Stimulated activated effector memory CD8-positive, alpha-beta T cell treated with anti-CD3 and anti-CD28 coated beads, Interleukin-12 subunit alpha, Interleukin-12 subunit beta, amount 100 ng/mL, for 72 hours (primary cell): ENCODE measurements around the gene UBE2I.

ENCODE experiments used
- ATAC-seq: fragments of 150-1000 bp; cut with Tn5 transposase; 2 replicates; pipeline ENCODE4 v1.10.0; 2021
- DNase-seq, 2 donors: peaks; one replicate each; pipeline ENCODE4 v3.0.0; 2021 to 2022; ENCODE audit warnings: low spot score in 2 of 2
- H3K27ac Mint-ChIP-seq: one replicate; pipeline ENCODE4 v1.8.0; 2022; ENCODE audit warnings: mild to moderate bottlenecking, mixed read lengths
- H3K36me3 Mint-ChIP-seq: one replicate; pipeline ENCODE4 v1.8.0; 2022; ENCODE audit warnings: mild to moderate bottlenecking, mixed read lengths
- H3K4me1 Mint-ChIP-seq: one replicate; pipeline ENCODE4 v1.8.0; 2022; ENCODE audit warnings: mixed read lengths
- H3K4me3 Mint-ChIP-seq: one replicate; pipeline ENCODE4 v1.8.0; 2022; ENCODE audit warnings: mild to moderate bottlenecking, mixed read lengths
- H3K9me3 Mint-ChIP-seq: one replicate; pipeline ENCODE4 v1.8.0; 2022; ENCODE audit warnings: mixed read lengths

Gene UBE2I

DNA sequence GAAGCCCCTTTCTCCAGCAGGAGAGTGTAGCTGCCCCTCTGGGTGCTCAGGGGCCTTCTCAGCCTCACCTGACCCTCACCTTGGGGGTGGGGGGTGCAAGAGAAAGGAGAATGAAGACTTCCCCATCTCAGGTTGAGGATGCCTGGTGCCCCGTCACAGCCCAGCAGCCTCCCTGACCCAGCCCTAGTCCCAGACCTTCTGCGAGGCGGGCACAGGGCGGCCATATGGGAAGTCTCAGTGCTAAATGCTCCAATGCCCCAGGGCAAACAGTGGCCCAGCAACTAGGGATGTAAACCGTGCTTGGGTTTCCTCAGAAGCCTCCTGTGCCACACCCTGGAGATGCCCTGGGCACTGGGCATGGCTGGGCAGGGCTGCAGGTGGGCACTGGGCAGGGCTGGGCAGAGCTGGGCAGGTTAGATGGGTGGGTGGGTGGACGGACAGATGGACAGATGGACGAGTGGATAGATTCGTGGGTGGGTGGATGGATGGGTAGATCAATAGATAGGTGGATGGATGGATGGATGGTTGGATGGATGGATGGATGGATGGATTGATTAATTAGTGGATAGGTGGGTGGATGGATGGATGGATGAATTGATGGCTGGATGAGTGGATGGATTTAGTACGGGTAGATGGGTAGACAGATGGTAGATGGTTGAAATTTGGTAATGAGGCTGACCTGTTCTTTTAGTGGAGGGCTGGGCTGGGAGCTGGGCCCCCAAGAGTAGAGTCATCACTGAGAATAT lies 36.8 kb upstream of the UBE2I start:
- ATAC-seq (no peak), DNase-seq (no peak)
- no peaks in the 10 kb centered on the region for H3K36me3 Mint-ChIP-seq
- H3K9me3 Mint-ChIP-seq = no peaks in the 10 kb centered on the region
- no peak overlapping the region for H3K27ac Mint-ChIP-seq
- H3K4me3 Mint-ChIP-seq = no peak overlapping the region
- peaks cover 9% of the 10 kb centered on the region for H3K4me1 Mint-ChIP-seq

DNA sequence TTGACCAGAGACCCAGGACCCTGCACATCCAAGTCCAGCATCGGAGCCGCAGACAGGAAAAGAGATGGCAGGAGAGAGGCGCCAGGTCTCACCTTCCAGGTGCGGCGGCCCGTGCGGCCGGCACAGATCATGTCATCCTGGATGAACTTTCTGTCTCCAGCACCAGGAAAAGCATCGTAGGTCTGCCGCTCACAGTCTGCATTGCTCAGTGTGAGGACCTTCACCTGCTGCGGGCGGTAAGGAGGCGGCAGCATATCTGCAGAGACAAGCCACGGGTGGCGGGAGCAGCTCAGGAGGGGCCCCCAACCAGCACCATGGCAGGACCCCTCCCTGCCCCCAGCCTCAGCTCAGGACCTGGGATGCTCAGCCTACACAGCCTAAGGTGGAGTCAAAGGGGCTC lies 35.6 kb upstream of the UBE2I start:
- H3K36me3 Mint-ChIP-seq = no peaks in the 10 kb centered on the region
- peaks cover 9% of the 10 kb centered on the region for H3K4me1 Mint-ChIP-seq
- H3K9me3 Mint-ChIP-seq = no peaks in the 10 kb centered on the region
- no peak for DNase-seq
- no peak overlapping the region for H3K27ac Mint-ChIP-seq
- ATAC-seq = no peak
- H3K4me3 Mint-ChIP-seq = no peak overlapping the region

DNA sequence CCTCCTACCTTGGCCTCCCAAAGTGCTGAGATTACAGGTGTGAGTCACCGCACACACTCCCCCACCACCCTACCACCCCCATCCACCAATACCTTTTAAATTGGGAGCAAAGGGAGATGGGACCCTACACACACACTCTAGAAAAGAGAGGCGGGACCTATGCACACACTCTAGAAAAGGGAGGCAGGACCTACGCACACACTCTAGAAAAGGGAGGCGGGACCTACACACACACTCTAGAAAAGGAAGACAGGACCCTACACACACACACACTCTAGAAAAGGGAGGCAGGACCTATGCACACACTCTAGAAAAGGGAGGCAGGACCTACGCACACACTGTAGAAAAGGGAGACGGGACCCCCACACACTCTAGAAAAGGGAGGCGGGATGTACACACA lies 34.7 kb upstream of the UBE2I start:
- ATAC-seq = no peak
- Mint-ChIP-seq H3K9me3 (no peaks in the 10 kb centered on the region), H3K36me3 (no peaks in the 10 kb centered on the region), H3K4me3 (no peak overlapping the region), H3K27ac (no peak overlapping the region), H3K4me1 (peaks cover 9% of the 10 kb centered on the region)
- no peak for DNase-seq

DNA sequence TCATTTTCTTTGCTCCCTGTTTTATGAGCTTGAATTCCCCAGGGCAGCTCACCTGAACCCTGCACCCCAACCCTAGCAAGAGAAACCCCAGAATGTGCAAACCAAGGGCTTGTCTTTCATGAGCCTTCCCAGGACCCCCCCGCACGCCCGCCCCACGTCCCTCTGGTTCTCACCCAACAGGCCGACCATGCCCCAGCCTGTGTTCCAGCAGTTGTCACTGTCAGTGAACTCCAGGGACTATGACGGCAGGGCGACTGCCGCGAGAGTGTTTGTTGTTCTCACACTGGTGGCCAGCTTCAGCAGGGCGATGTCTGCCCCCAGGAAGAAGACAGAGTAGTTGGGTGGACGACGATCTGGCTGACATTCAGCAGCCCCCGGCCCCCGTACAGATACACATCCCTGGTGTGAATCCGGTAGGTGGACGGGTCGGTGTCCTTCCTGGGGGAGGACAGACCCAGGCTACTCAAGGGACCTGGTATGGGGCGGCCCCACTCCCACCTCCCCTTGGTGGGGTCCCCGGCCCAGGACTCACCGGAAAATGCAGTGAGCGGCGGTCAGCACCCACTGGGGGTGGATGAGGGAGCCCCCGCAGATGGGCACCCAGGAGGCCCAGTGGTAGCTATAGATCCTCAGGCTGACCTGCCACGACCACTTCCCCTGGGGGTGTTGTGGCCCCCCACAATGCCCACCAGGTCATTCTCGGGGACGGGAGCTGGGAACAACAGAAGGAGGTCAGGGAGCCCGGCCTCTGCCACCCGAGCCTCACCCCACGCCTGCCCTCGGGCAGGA lies 33.5 kb upstream of the UBE2I start:
- no peaks in the 10 kb centered on the region for H3K36me3 Mint-ChIP-seq
- no peak overlapping the region for H3K4me3 Mint-ChIP-seq
- DNase-seq (no peak), ATAC-seq (no peak)
- no peak overlapping the region for H3K27ac Mint-ChIP-seq
- peaks cover 7% of the 10 kb centered on the region for H3K4me1 Mint-ChIP-seq
- H3K9me3 Mint-ChIP-seq = no peaks in the 10 kb centered on the region

DNA sequence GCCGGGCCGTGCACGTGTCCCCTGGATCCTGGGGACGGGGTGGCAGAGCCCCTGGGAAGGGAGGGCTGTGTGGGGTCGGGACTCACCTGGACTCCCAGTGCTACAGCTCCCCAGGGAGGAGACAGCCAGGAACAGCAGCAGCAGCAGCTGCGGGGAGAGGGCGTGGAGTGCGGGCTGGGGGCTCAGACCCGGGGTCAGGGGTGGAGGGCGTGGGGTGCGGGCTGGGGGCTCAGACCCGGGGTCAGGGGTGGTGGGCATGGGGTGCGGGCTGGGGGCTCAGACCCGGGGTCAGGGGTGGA lies 32.9 kb upstream of the UBE2I start:
- Mint-ChIP-seq H3K4me1 (peaks cover 1% of the 10 kb centered on the region), H3K36me3 (no peaks in the 10 kb centered on the region), H3K27ac (no peak overlapping the region), H3K9me3 (no peaks in the 10 kb centered on the region), H3K4me3 (no peak overlapping the region)
- ATAC-seq = no peak
- no peak for DNase-seq

DNA sequence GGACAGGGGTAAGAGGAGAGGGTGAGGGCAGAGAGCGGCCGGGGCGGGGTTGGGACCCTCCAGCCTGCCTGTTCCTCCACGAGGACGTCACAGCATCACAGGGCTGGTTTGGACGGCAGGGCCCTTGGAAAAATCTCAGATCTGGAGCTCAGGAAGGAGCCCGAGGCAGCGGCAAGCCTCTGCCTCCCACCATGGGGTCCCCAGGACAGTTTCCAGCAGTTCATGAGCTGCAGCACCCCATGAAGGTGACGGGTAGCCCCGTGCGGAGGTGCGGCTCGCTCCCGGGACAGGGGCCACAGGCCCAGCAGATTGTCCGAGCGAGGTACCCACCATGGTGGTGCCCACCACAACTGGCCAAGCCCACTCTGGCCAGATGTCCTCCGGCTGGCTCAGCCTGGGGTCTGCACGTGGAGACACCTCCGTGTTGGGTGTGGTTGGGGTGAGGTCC lies 32.3 kb upstream of the UBE2I start:
- no peak overlapping the region for H3K27ac Mint-ChIP-seq
- ATAC-seq (no peak), DNase-seq (no peak)
- H3K4me3 Mint-ChIP-seq = no peak overlapping the region
- no peaks in the 10 kb centered on the region for H3K36me3 Mint-ChIP-seq
- no peaks in the 10 kb centered on the region for H3K4me1 Mint-ChIP-seq
- no peaks in the 10 kb centered on the region for H3K9me3 Mint-ChIP-seq

DNA sequence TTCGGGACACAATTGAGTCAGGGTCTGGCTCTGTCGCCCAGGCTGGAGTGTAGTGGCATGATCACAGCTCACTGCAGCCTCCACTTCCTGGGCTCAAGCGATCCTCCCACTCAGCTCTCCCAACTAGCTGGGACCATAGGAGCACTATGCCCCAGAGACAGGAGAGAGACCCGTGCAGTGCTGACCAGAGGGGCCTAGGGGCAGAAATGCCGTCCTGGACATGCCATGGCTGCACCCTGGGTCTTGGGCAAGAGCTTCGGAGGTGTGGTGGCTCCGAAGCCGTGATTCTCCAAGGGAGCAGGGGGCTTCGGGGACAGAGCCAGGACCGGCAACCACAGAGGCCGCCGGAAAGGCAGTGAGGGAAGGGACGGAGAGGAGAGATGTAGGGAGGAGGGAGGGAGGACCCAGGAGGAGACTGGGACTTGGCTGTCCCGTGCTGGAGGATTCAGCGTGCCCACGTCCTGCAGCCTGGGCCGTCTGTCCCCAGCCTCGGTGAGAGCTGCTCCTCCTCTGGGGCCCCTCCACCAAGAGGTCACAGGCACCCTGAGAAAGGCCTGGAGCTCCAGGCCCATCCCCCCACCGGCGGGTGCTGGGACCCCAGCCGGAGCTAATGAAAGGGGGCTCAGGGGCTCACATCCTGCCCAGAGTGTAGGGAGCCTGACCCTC lies 31.7 kb upstream of the UBE2I start:
- no peaks in the 10 kb centered on the region for H3K36me3 Mint-ChIP-seq
- H3K4me3 Mint-ChIP-seq = no peak overlapping the region
- ATAC-seq (no peak), DNase-seq (no peak)
- no peaks in the 10 kb centered on the region for H3K9me3 Mint-ChIP-seq
- H3K4me1 Mint-ChIP-seq = no peaks in the 10 kb centered on the region
- H3K27ac Mint-ChIP-seq = no peak overlapping the region

DNA sequence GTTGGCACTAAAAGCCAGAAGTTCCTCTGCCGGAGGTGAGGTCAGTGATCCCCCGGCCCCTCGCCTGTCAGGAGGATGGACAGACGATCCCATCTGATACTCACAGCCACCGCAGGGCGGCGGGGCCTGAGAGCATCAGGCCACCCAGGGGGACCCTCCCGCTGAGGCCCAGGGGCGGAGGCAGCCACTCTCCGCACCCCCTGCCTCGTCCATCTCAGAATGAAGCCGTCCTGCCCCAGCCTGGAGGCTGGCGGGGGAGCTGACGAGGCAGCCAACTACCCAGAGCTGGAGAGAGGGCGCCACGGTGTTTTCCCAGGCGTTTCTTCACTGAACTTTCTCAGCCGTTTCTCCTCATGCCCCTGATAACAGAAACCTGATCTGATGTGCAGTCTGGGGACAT lies 31.0 kb upstream of the UBE2I start:
- DNase-seq (no peak), ATAC-seq (no peak)
- no peak overlapping the region for H3K27ac Mint-ChIP-seq
- H3K9me3 Mint-ChIP-seq = no peaks in the 10 kb centered on the region
- H3K36me3 Mint-ChIP-seq = no peaks in the 10 kb centered on the region
- no peak overlapping the region for H3K4me3 Mint-ChIP-seq
- H3K4me1 Mint-ChIP-seq = peaks cover 3% of the 10 kb centered on the region

DNA sequence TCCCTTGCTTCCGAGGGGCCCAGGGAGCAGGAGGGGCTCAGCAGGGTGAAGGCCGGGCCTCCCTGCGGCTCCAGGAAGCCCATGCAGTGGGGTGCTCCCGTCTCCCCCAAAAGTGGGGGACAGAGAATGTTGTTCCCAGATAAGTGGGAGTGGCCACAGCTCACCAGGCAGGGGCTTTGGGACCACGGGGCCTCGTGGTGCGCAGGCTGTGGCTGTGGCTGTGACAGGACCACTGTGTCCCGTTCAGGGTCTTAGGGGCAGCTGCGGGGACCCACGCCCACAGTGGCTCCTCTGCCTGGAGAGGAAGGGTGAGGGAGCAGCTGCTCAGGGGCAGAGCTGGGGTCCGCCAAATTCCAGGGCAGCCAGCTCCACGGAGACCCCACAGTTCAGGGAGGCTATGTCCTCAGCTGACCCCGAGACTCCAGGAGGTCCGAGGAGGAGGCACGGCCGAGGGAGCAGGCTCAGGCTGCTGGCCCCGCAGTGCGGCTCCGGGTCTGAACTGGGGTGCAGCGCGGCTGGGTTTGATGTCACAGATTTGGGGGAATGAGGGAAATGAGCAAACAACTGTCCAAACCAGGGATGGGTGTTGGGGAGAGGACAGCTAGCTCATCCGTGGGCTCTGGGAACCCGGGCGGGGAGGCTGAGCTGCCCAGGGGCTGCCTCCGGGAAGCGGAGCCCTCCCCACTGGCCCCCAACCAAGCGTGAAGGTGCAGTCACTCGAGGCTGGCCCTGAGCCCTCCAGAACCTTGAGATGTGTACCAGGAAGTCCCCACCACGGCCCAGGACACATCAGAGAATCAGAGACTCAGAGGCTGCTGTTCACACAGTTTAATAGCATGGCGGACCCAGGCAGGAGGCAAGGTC lies 30.1 kb upstream of the UBE2I start:
- H3K4me3 Mint-ChIP-seq = no peak overlapping the region
- DNase-seq = no peak
- H3K27ac Mint-ChIP-seq = no peak overlapping the region
- peaks cover 4% of the 10 kb centered on the region for H3K4me1 Mint-ChIP-seq
- H3K36me3 Mint-ChIP-seq = no peaks in the 10 kb centered on the region
- H3K9me3 Mint-ChIP-seq = no peaks in the 10 kb centered on the region
- ATAC-seq = no peak

DNA sequence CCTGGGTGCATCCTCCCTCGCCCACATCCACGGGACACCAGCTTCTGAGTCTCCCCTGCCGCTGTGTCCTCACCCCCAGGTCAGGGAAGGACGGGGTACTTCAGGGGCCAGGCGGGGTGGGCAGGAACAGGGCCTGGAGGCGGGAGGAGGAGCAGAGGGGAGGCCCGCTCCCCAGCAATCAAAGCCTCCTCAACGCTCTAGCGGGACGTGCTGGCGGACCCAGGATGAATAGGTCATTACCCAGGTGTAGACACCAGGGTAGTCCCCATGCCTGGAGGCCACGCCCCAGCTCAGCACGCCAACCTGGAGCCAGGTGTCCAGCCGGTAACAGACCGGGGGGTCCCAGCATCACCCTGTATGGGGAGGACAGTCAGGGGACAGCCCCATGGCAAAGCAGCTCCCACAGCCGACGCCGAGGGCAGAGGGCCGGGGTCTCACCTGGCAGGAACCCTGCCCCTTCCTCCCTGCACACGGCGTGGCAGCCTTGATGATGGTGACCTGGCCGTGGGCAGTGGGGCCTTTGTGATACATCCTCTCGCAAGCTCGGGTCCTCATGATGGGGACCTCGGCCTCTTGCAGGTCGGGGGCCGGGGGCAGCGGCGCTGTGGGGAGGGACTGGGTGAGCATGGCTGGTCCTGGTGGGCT lies 29.4 kb upstream of the UBE2I start:
- H3K9me3 Mint-ChIP-seq = no peaks in the 10 kb centered on the region
- peaks cover 4% of the 10 kb centered on the region for H3K4me1 Mint-ChIP-seq
- no peak overlapping the region for H3K4me3 Mint-ChIP-seq
- H3K27ac Mint-ChIP-seq = no peak overlapping the region
- DNase-seq (no peak), ATAC-seq (no peak)
- H3K36me3 Mint-ChIP-seq = no peaks in the 10 kb centered on the region

DNA sequence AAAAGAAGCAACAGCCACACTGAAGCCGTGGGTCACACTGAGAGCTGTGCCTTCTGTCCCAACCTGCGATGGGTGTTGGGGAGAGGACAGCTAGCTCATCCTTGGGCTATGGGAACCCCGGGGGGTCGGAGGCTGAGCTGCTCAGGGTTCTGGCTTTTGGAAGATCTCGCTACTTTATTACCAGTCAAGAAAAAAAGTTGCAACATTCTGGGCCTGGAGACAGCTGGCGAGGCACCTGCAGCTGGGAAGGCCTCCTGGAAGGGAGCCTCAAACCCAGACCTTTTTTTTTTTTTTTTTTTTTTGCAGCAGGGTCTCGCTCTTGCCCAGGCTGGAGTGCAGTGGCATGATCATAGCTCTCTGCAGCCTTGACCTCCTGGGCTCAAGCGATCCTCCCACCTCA lies 28.7 kb upstream of the UBE2I start:
- H3K4me3 Mint-ChIP-seq = no peak overlapping the region
- H3K27ac Mint-ChIP-seq = no peak overlapping the region
- no peak for ATAC-seq
- H3K4me1 Mint-ChIP-seq = peaks cover 4% of the 10 kb centered on the region
- no peak for DNase-seq
- H3K9me3 Mint-ChIP-seq = no peaks in the 10 kb centered on the region
- H3K36me3 Mint-ChIP-seq = no peaks in the 10 kb centered on the region

DNA sequence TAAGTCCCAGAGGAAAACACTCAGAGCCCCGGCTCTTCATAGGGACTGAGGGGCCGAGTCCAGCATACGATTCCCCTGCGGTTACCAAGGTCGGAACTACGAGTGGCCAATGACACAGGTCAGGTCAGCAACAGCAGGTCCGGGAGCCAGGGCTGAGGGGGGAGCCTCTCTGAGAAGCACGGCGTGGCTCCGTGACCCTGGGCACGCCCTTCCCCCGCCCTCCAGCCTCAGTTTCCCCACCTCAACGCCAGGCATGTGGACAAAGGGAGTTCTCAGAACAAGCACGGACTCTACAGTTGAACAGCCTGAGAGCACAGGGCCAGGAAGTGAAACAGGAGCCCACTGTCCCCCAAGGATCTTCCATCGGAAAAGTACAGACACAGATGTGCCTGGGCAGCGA lies 27.9 kb upstream of the UBE2I start:
- Mint-ChIP-seq H3K27ac (no peak overlapping the region), H3K9me3 (no peaks in the 10 kb centered on the region), H3K36me3 (no peaks in the 10 kb centered on the region), H3K4me3 (no peak overlapping the region), H3K4me1 (peaks cover 4% of the 10 kb centered on the region)
- no peak for DNase-seq
- ATAC-seq = no peak

DNA sequence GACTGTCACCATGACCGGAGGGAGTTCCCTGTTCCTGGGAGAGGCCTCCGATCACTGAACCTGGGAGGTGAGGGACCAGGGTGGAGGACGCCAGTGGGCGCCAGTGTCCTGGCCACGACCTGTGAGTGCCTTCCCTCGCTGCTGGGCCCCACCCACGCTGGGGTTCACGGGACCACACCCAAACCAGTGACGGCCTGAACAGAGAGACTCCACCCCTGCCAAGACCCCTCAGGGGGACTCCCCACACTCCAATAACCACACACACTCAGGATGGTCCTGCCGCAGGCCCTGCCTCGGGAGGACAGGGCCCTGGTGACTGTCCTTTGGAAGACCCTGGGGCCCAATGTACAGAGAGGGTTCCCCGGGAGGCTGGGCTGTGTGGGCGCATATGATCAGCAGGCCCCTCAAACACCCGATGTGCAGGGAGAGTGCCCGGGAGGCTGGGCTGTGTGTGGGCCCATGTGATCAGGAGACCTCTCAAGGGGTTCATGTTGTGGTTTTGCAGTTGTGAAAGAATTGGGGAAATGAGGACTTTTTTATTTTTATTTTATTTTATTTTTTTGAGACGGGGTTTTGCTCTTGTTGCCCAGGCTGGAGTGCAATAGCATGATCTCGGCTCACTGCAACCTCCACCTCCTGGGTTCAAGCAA lies 27.0 kb upstream of the UBE2I start:
- no peak overlapping the region for H3K4me3 Mint-ChIP-seq
- H3K27ac Mint-ChIP-seq = no peak overlapping the region
- H3K4me1 Mint-ChIP-seq = peaks cover 4% of the 10 kb centered on the region
- no peaks in the 10 kb centered on the region for H3K9me3 Mint-ChIP-seq
- no peak for DNase-seq
- H3K36me3 Mint-ChIP-seq = no peaks in the 10 kb centered on the region
- no peak for ATAC-seq

DNA sequence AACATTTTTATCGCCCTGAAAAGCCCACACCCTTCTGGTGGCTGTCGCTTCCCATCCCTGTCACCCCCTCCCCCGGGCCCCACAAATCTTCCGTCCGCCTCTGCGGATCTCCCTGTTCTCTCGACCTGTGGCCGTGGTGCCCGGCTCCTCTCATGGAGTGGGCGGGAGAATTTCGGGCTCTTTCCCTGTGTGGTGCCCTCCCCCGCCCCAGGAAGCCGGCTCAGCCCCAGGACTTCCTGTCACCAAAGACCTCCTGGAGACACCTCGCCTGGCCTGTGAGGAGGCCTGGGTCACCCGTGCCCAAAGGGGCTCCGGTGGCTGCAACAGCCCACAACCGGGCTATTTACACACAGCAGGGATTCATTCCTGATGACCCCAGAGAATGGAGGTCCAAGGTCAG lies 26.1 kb upstream of the UBE2I start:
- H3K36me3 Mint-ChIP-seq = no peaks in the 10 kb centered on the region
- ATAC-seq (no peak), DNase-seq (no peak)
- no peak overlapping the region for H3K27ac Mint-ChIP-seq
- H3K9me3 Mint-ChIP-seq = no peaks in the 10 kb centered on the region
- H3K4me3 Mint-ChIP-seq = no peak overlapping the region
- H3K4me1 Mint-ChIP-seq = peaks cover 4% of the 10 kb centered on the region
